T-cell (primary cell): ENCODE results near the gene MEN1. TPM values are rescaled to one million over a fixed set of nuclear protein-coding genes. Genes with fewer than 3 reads are reported as not detected.

Experiments used
- ATAC-seq, 4 experiments: fragments of 200-7000 bp in 3 of 4; fragments of 150-1000 bp in 1 of 4; cut with Tn5 transposase; replicated peaks in 1 of 4; 1 replicate in 3 of 4; 2 replicates in 1 of 4; pipeline ENCODE4 v1.10.0; 2021; ENCODE audit warnings: moderate library complexity in 3 of 4, mild to moderate bottlenecking in 2 of 4, moderate number of reproducible peaks in 1 of 4
- CTCF ChIA-PET, 2 donors: fragments of 300-600 bp; sonication (Branson Sonifier 250); formaldehyde crosslinking; loops; one replicate each; lab custom pipeline; 2022; ENCODE audit warnings: antibody characterized with exemption in 2 of 2; lab: Charles Lee
- POLR2A ChIA-PET, 2 donors: fragments of 300-600 bp; sonication (Branson Sonifier 250); formaldehyde crosslinking; loops; one replicate each; lab custom pipeline; 2022; ENCODE audit warnings: antibody characterized with exemption in 2 of 2; lab: Charles Lee
- DNase-seq, 35 experiments: peaks; one replicate each; pipeline versions ENCODE4 v3.0.0 to v3.0.0-alpha.2; 2013 to 2023
- H3K27ac ChIP-seq: one replicate; pipeline ENCODE4 v1.5.1; 2013; ENCODE audit warnings: low read length
- H3K27me3 ChIP-seq, 2 experiments: replicated peaks in 1 of 2; 1 replicate in 1 of 2; 2 replicates in 1 of 2; pipeline versions ENCODE4 v1.6.1 to v1.7.0; 2013; ENCODE audit warnings: low read length in 1 of 2, mixed read lengths in 1 of 2; ENCODE audit not compliant: control insufficient read depth in 2 of 2, insufficient read depth in 2 of 2; ENCODE audit errors: extremely low read depth in 1 of 2
- H3K36me3 ChIP-seq, 2 donors: 1 replicate in 1 of 2; 2 replicates in 1 of 2; pipeline versions ENCODE4 v1.6.1 to v1.7.0; 2013; ENCODE audit warnings: low read length in 1 of 2; ENCODE audit not compliant: control insufficient read depth in 2 of 2, insufficient read depth in 1 of 2; ENCODE audit errors: extremely low read depth in 1 of 2
- H3K4me1 ChIP-seq, 2 experiments: 1 replicate in 1 of 2; 2 replicates in 1 of 2; pipeline versions ENCODE4 v1.6.1 to v1.7.0; 2013; ENCODE audit warnings: low read length in 2 of 2, mixed read lengths in 1 of 2; ENCODE audit not compliant: insufficient read depth in 2 of 2, control insufficient read depth in 1 of 2; ENCODE audit errors: extremely low read depth in 1 of 2
- H3K4me3 ChIP-seq, 2 donors: 1 replicate in 1 of 2; 2 replicates in 1 of 2; pipeline versions ENCODE4 v1.5.1 to v1.7.0; 2013; ENCODE audit warnings: mild to moderate bottlenecking in 2 of 2, low read length in 1 of 2, moderate library complexity in 1 of 2; ENCODE audit not compliant: control insufficient read depth in 1 of 2; ENCODE audit errors: extremely low read depth in 1 of 2
- H3K9me3 ChIP-seq: 2 replicates; pipeline ENCODE4 v1.7.0; 2013
- H3K27ac Mint-ChIP-seq, 2 donors: one replicate each; pipeline ENCODE4 v1.8.0; 2020 to 2021; ENCODE audit warnings: mild to moderate bottlenecking in 2 of 2, mixed read lengths in 2 of 2
- H3K27me3 Mint-ChIP-seq, 2 donors: one replicate each; pipeline ENCODE4 v1.8.0; 2021 to 2022; ENCODE audit warnings: mixed read lengths in 2 of 2
- H3K36me3 Mint-ChIP-seq: one replicate; pipeline ENCODE4 v1.8.0; 2021; ENCODE audit warnings: mixed read lengths
- H3K4me1 Mint-ChIP-seq, 3 donors: one replicate each; pipeline ENCODE4 v1.8.0; 2020 to 2022; ENCODE audit warnings: mixed read lengths in 3 of 3, mild to moderate bottlenecking in 1 of 3
- H3K4me3 Mint-ChIP-seq, 3 donors: one replicate each; pipeline ENCODE4 v1.8.0; 2020 to 2022; ENCODE audit warnings: mild to moderate bottlenecking in 3 of 3, mixed read lengths in 3 of 3, moderate library complexity in 3 of 3
- H3K9me3 Mint-ChIP-seq, 3 donors: one replicate each; pipeline ENCODE4 v1.8.0; 2020 to 2022; ENCODE audit warnings: mixed read lengths in 3 of 3
- WGBS: methylation state at CpG from one replicate; pipeline ENCODE4 v1.1.5; 2013; ENCODE audit warnings: missing lambda C conversion rate; ENCODE audit not compliant: insufficient coverage; 5-methylcytosine and 5-hydroxymethylcytosine counted together
- total RNA-seq, 35 experiments: library from RNA in 6 of 35; stranded (reverse) in 6 of 35; fragments of 120-200 nt in 1 of 35; gene quantifications; one replicate each; pipeline versions ENCODE4 v1.2.1 to v1.2.4 and lab custom pipeline; 2013 to 2026

The MEN1 gene
- total RNA-seq, 5 donors from 2014 or later (not counting 1 experiment from before 2014, with no cell fraction given) = 31.7 to 62.0 (median 49.6) TPM

- peaks cover 6 to 48% of the 10 kb centered on the region in 2 experiments for H3K4me1 ChIP-seq
- Mint-ChIP-seq H3K27ac (peak overlapping the region; percentile 85 to 90), H3K9me3 (no peaks in the 10 kb centered on the region), H3K4me1 (peaks cover 20 to 39% (median 32%) of the 10 kb centered on the region in 3 donors), H3K27me3 (no peaks in the 10 kb centered on the region), H3K36me3 (peaks cover 15% of the 10 kb centered on the region), H3K4me3 (peak overlapping the region; percentile 36 to 86 (median 81))
- CTCF ChIA-PET = interaction anchor here in 1 of 2 donors (1.5 kb wide), 1 partner anchor 13 kb away, joined by 3 read pairs; no protein-coding TSS in a partner anchor
- H3K36me3 ChIP-seq = peaks cover 30 to 56% of the 10 kb centered on the region in 2 donors
- no peak overlapping the region for H3K4me3 ChIP-seq
- DNase-seq (no peak), ATAC-seq (no peak)
- POLR2A ChIA-PET = no interaction called here
- 96% methylated on average over 8 of the region's 9 CpGs for whole genome bisulfite sequencing
- H3K27me3 ChIP-seq = no peaks in the 10 kb centered on the region
- no peaks in the 10 kb centered on the region for H3K9me3 ChIP-seq
- peak overlapping the region; percentile 78 for H3K27ac ChIP-seq
Measured at GRCh38 chr11:64801158-64801464, 9.2 kb downstream of the MEN1 start.

DNA sequence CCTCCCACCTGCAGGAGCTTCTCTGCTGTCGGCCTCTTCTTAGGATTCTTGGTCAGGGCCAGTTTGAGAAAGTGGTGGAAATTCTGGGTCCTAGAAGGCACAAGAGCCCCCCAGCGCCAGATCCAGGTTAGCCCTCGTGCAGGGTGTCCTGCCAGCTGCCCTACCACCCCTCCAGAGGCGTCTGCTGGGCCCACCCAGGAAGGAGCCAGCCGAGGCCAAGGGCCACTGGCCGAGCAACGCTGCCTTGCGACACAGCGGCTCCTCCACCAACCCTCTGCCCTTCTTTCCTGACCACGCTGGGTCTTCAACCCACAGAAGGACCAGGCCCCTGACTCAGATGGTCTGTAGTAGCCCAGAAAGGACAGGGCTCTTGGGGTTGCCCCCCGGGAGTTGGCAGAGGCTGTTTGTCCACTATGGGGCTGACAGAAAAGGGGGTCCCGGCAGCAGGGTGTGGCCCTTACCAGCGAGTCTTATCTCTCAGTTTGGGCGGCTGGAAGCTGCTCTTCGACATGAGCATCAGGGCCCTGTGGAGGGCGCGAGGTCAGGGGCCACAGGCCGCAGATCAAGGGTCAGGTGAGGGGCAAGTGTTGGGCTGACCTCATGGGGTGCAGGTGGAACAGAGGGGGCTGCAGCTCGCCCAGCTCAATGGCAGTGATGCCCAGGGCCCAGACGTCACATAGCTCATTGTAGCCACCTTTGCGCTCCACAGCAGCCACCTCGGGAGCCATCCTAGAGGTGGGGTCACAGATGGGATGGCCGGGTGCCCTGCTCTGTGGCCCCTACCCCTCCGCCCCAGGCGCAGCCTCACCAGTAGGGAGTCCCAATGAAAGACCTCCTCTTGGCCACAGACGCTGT lies 9.8 kb downstream of the MEN1 start:
- Mint-ChIP-seq H3K4me3 (peak overlapping the region; percentile 36 to 86 (median 81)), H3K36me3 (peaks cover 9% of the 10 kb centered on the region), H3K27ac (peak overlapping the region; percentile 85 to 90), H3K27me3 (no peaks in the 10 kb centered on the region), H3K9me3 (no peaks in the 10 kb centered on the region), H3K4me1 (peaks cover 20 to 43% (median 36%) of the 10 kb centered on the region in 3 donors)
- ChIA-PET CTCF (interaction anchor here in 1 of 2 donors (1.5 kb wide), 1 partner anchor 12 kb away, joined by 3 read pairs; no protein-coding TSS in a partner anchor), POLR2A (no interaction called here)
- peaks cover 6 to 48% of the 10 kb centered on the region in 2 experiments for H3K4me1 ChIP-seq
- no peak for DNase-seq
- no peaks in the 10 kb centered on the region for H3K27me3 ChIP-seq
- peaks cover 30 to 56% of the 10 kb centered on the region in 2 donors for H3K36me3 ChIP-seq
- ATAC-seq = no peak
- no peaks in the 10 kb centered on the region for H3K9me3 ChIP-seq
- H3K27ac ChIP-seq = no peak overlapping the region
- no peak overlapping the region for H3K4me3 ChIP-seq
- WGBS = 91% methylated on average over 17 of the region's 26 CpGs

- Mint-ChIP-seq H3K27me3 (no peaks in the 10 kb centered on the region), H3K36me3 (peaks cover 12% of the 10 kb centered on the region), H3K4me3 (no peak overlapping the region), H3K4me1 (peaks cover 25 to 46% (median 39%) of the 10 kb centered on the region in 3 donors), H3K9me3 (no peaks in the 10 kb centered on the region), H3K27ac (peak overlapping the region; percentile 65 to 71)
- Histone ChIP-seq H3K4me1 (peaks cover 6 to 50% of the 10 kb centered on the region in 2 experiments), H3K9me3 (no peaks in the 10 kb centered on the region), H3K27me3 (no peaks in the 10 kb centered on the region), H3K4me3 (no peak overlapping the region), H3K36me3 (peaks cover 23 to 49% of the 10 kb centered on the region in 2 donors), H3K27ac (no peak overlapping the region)
- ATAC-seq = no peak
- no peak for DNase-seq
- WGBS = 94% methylated on average over 6 of the region's 14 CpGs
- CTCF ChIA-PET = interaction anchor here (0.5 to 1.5 kb wide), 2 partner anchors 10 to 11 kb away, joined by 3 read pairs; no protein-coding TSS in a partner anchor
- POLR2A ChIA-PET = no interaction called here
Measured at GRCh38 chr11:64799623-64800302, 10.6 kb downstream of the MEN1 start.

DNA sequence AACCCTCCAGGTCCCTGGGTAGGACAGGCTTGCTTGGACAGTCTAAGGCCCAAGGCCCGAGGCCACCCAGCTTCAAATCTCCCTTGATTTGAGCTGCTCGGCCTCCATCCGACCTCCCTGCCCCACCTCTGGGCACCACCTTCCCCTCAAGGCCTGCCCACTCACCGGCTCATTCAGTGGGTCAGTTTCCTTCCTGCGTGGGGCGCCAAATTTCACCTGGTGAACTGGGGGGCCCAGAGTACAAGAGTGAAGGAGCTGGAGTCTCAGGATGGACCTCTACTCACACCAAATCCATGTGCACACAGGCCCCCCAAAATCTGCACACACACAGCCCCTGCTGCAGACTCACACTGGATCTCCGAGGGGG lies 11.1 kb downstream of the MEN1 start:
- 93% methylated on average over 2 of the region's 7 CpGs for WGBS
- Histone ChIP-seq H3K36me3 (peaks cover 23 to 48% of the 10 kb centered on the region in 2 donors), H3K4me3 (no peak overlapping the region), H3K27me3 (no peaks in the 10 kb centered on the region), H3K9me3 (no peaks in the 10 kb centered on the region), H3K4me1 (peaks cover 6 to 50% of the 10 kb centered on the region in 2 experiments), H3K27ac (no peak overlapping the region)
- Mint-ChIP-seq H3K4me1 (peaks cover 30 to 50% (median 43%) of the 10 kb centered on the region in 3 donors), H3K4me3 (no peak overlapping the region), H3K9me3 (no peaks in the 10 kb centered on the region), H3K27me3 (no peaks in the 10 kb centered on the region), H3K27ac (peak overlapping the region; percentile 65 to 71), H3K36me3 (peaks cover 15% of the 10 kb centered on the region)
- ChIA-PET CTCF (interaction anchor here in 1 of 2 donors (0.5 kb wide), 1 partner anchor 10 kb away, joined by 3 read pairs; no protein-coding TSS in a partner anchor), POLR2A (no interaction called here)
- DNase-seq = no peak
- ATAC-seq = no peak

DNA sequence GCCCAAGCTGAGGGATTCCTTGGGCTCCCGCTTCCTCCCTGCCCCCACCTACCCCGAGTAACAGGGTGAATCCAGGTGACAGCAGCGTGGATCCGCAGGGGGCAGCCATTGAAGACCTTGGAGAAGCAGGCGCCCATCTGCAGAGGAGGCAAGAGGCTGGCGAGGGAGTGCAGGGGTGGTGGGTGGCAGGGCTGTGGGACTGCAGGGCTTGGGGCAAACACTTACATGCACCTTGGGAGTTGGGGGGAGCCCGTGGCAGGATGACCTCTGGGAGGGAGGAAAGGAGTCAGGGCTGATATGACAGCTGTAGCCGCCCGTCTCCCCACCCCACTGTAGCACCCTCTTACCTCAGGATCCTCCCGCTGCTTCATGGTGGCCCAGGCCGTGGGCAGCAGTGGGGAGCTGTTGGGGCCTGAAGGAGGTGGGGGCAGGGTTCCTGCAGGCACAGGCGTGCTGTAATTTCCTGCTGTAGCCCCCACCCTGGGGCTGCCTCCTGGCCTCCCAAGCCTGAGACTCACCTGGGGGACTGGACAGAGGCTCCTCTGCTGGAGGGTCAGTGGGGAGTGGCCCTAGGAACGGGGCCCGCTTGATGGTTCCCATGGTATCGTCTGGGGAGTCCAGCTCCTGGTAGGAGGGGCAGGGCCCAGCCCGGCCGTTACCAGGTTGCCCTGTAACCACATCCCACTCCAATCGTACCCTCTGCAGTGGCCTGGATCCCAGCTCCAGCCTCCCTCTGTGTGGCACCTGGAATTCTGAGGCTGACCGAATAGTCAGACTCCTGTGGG lies 13.4 kb downstream of the MEN1 start:
- WGBS = 90% methylated on average over 5 of the region's 19 CpGs
- no peak overlapping the region for H3K4me3 ChIP-seq
- peaks cover 33 to 44% (median 41%) of the 10 kb centered on the region in 3 donors for H3K4me1 Mint-ChIP-seq
- peak overlapping the region in 1 of 2 donors; percentile 22 for H3K27ac Mint-ChIP-seq
- H3K4me3 Mint-ChIP-seq = no peak overlapping the region
- H3K4me1 ChIP-seq = peaks cover 4 to 46% of the 10 kb centered on the region in 2 experiments
- H3K27me3 ChIP-seq = no peaks in the 10 kb centered on the region
- POLR2A ChIA-PET = no interaction called here
- H3K36me3 Mint-ChIP-seq = peaks cover 15% of the 10 kb centered on the region
- CTCF ChIA-PET = no interaction called here
- ATAC-seq (no peak), DNase-seq (no peak)
- no peak overlapping the region for H3K27ac ChIP-seq
- H3K36me3 ChIP-seq = peaks cover 27 to 54% of the 10 kb centered on the region in 2 donors
- H3K9me3 ChIP-seq = no peaks in the 10 kb centered on the region
- H3K27me3 Mint-ChIP-seq = no peaks in the 10 kb centered on the region
- no peaks in the 10 kb centered on the region for H3K9me3 Mint-ChIP-seq
